HS-27A (cell line): ENCODE results near the gene COP1.

Experiments used
- DNase-seq: peaks from one replicate; pipeline ENCODE4 v3.0.0-alpha.2; 2012; ENCODE audit warnings: low read depth, missing footprints

Gene COP1

GRCh38 chr1:175963740-175964139 is 243.3 kb downstream of the COP1 start:
- DNase-seq, result no peak

- DNase-seq, result no peak
Observed at GRCh38 chr1:175960169-175960568, 246.9 kb downstream of the COP1 start.

- no peak for DNase-seq
Observed at GRCh38 chr1:175951627-175952026, 255.5 kb downstream of the COP1 start.

DNA sequence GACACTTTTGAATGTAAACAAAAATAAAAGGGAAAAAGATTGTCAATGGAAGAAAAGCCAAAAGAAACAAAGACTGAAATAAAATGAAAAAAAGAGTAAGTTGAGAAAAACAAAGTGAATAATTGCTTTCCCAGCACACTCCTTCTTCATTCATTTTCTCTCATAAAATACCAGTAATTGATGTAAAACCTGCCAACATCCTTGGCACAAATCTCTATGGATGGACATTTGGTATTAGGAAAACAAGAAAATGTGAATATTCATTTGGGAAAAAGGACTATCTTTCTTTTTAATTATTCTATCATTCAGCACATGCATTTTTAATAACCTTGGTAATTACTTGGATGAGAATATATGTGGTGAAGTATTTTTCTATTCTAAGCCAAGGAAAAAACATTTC is 259.3 kb downstream of the COP1 start:
- no peak for DNase-seq

DNA sequence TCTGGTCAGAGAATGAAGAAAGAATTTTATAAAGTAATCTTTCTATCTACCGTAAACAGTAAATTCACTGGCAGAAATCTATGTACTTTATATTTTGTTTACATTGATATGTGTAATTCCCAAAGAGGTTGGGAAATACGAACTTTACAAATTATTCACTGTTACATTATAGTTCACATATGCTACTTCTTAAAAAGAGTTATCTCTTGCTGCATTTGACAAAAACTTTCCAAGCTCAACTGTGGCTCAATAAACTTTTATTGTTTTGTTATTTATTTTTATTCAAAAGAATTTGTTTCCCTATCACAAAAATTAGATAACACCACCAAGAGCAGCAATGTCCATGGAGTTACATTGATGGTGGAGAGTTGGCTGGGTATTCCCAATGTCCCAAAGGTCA is 262.5 kb downstream of the COP1 start:
- no peak for DNase-seq

- DNase-seq, result no peak
Observed at GRCh38 chr1:175941164-175941563, 265.9 kb downstream of the COP1 start.

DNA sequence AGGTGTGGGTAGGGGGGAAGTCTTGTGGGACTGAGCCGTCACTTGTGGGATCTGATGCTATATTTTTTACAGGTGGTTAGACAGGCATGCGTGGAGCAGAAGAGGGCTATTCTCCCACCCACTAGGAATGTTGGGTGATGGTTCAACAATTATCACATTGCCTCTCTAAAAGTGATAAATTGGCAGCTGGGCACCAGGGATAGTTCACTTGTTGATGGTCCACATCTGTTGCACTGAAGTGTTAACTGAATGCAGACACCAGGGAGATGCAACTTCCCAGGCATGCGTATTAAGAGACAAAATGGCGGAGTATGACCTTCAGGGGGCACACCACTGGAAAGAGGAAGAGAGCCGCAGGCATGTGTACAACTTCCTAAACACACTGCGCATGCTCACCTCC is 270.4 kb downstream of the COP1 start:
- no peak for DNase-seq

GRCh38 chr1:175935566-175936115 is 271.4 kb downstream of the COP1 start:
- DNase-seq, result no peak

GRCh38 chr1:175935166-175935565 is 271.9 kb downstream of the COP1 start:
- no peak for DNase-seq

DNA sequence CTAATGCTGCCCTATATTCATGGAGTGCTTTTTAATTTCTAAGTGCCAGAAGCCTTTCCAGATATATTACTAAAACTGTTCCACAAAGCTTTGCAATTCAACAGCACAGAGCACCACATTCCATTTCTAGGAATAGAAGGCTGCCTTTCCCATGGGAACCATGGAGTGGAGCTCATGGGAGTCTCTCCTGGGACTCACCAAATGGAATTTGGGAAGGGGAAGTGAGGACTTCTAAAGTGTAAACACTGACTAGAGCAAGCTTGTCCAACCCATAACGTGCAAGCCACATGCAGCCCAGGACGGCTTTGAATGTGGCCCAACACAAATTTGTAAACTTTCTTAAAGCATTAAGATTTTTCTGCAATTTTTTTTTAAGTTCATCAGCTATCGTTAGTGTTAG is 273.3 kb downstream of the COP1 start:
- DNase-seq, result no peak

DNA sequence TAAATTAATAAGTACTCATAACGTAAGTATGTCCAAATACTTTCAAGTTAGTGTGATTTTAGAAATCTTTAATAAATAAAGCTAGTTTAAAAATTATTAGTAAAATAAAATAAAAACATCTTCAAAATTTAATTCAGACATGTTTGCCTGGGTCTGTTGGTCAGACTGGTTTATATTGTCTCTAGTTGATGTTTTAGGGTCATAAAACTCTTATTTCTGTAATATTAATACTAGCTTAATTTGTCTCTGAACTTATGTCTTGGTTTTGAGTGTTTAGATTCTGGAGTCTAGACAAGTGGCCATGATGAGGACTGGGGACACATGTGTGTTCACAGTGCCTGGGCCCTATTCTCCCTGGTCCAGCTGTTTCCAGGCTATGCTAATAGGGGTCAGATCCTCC is 279.1 kb downstream of the COP1 start:
- DNase-seq, result no peak

DNA sequence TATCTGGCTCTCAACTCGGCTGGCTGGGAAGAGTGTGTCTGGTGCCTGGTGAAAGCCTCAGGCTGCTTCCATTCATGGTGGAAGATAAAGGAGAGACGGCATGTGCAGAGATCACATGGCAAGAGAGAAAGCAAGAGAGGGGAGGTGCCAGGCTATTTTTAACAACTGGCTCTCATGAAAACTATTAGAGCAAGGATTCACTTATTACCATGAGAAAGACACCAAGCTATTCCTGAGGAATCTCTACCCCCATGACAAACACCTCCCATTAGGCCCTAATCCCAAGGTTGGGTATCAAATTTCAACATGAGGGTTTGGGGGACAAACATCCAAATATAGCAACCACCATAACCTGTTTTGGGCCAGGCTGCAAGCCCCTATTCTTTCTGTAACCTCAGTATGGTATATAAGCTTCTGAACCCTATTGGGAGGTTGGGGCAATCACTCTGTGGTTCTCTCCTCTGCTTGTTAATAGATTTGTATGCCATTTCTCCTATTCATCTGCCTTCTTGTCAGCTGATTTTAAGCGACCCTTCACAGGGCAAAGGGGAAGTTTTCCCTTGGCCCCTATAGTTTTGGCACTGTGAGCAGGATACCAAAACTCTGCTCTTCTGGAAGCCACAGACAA is 284.7 kb downstream of the COP1 start:
- no peak for DNase-seq

DNA sequence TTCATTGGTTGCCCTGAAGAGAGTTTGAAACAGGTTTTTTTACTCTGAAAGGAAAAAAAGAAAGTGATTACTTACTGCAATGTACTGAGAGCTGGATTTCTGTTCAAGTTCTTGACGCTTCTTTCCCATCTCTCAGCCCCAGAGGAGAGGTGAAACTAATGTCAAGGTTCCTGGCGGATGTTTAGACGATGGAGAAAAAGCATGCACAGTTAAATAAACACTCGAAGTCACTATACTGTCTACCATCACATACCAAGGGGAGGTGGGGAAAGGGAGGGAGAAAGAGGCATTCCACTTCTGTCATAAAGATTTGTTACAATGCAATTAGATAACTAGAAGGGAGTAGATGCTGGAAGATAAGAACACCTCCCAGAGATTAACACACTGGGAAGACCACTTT is 286.7 kb downstream of the COP1 start:
- DNase-seq, result no peak

DNA sequence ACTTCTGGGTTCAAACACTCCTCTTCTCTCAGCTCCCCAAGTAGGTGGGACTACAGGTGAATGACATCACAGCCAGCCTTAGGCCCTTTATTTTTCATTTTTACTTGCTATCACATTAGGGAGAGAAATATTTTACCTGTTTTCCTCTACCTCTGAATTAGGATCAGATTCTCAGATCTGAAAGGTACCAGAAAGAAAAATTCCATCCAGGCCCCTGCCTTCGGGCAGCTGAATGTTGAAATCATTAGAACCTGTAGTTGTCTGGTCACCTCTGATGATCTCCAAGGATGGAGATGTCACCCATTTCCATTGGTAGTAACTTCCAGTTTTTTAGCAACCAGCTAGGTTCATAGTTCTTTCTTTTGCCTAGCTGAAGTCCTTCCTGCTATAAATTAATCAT is 288.1 kb downstream of the COP1 start:
- DNase-seq, result no peak

GRCh38 chr1:175918364-175918801 is 288.7 kb downstream of the COP1 start:
- no peak for DNase-seq

DNA sequence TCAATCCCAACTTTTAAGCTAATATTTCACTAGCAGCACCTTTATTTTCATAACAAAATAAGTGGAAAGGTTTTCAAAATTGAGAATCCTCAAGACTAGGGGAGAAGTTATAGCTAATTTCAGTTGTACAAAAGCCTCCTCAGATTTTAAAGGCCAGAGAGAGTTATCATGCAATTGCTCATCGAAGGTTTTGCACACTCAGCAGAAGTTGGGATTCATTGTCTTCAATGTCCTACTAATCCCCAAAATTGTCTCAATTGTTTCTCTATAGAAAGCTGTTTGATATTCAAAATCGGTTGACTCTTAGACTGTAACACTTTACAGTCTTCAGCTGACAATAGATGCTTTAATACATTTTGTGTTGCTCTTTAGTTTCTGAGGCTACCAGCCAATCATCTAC is 293.0 kb downstream of the COP1 start:
- no peak for DNase-seq

GRCh38 chr1:175911138-175911537 is 295.9 kb downstream of the COP1 start:
- no peak for DNase-seq

DNA sequence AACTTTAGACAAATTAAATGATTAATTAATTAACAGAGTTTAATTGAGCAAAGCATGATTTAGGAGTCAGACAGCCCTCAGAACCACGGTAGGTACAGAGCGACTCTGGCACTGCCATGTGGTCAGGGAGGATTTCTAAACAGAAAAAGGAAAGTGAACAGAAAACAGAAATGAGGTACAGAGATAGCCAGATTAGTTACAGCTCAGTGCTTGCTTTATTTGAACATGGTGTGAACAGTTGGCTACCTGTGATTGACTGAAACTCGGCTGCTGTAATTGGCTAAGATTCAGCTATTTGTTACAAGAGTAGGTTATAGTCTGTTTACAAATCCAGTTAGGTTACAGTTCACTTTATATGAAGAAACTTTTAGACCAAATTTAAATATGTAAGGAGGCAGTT is 300.7 kb downstream of the COP1 start:
- DNase-seq, result no peak

DNA sequence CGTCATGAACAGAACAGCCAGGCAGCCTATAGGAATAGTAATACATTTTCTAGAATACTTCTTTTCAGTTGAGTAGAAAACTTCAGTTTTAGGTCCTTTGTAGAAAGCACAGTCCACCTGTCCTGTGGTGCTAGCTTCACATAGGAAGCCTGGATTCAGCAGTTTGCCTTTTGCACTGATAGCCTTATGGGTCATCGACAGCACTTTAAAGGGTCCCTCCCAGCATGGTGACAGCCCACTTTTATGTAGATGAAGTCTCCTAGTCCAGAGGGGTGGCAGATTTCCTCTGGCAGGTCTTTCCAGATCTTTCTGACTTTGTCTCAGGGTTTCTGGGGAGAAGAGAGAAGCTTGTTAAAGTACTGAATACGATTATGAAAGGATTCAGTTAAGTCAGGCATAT is 302.3 kb downstream of the COP1 start:
- DNase-seq, result no peak

DNA sequence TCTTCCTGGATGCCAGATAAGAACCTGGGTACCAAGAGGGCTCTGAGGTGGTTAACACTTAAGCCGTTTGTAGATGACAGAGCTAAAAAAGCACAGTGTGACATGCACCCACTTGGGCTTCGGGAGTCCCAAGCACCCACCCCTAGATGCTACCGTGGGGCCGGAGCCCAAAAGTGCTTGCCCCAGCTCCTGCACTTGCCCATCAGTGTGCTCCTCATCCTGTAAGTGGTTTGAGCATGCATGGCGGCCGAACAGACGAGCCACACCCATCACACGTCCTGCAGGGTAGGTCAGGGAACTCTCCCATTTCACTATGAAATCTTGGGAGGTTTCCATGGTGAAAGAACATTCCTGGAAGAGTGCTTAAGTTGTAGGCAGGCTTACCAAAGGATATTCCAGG is 304.8 kb downstream of the COP1 start:
- DNase-seq, result no peak

DNA sequence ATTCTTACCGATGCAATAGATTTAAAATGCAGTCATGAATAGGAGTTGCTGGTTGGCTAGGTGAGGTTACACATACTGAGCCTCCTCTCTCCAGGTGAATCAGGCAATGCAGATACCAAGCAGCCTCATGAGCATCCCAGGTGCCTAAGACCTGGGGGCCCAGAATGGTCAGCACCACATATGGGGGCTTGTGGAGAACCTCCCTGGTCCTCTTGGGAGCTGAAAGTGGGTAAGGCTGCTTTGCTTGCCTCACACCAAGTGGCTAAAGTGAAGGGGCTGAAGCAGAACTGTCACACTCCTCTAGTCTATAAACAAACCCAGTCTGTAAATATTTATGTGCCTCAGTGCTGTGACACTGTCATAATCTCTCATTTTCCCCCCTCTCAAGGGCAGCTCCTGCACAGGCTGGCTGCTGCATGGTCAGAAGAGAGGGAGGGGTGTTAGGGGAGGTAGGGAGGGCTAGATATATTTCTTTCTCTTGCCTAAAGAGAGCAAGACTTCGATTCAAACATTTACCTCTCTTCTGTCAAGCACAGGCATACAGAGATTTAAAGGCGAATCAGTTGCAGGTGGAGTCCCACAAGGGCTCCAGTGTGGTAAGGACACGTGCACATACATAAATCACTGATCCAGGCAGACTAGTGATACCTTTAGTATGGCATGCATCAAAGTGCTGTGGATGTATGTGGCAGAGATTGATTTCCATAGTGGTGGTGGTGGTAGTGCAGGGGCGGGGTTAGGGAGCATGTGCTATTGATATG is 305.8 kb downstream of the COP1 start:
- no peak for DNase-seq

DNA sequence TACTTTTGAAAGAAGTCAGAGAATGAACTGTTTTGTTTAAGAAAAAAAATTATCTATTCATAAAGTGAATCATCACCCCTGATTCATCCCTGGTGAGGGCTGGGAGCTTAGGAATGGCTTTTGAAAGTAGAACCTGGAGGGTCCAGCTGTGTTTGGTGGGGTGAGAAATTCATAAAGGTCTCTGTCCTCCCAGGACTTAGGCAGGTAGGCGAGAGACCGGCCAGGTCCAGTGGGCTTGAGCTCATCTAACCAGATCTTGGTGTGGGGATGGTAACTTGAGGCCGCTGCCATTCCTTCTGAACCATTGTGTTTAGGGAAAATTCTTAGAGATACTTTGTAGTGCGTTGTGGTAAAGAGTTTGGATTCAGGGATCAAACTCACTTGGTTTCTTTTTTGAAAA is 306.9 kb downstream of the COP1 start:
- DNase-seq, result no peak

DNA sequence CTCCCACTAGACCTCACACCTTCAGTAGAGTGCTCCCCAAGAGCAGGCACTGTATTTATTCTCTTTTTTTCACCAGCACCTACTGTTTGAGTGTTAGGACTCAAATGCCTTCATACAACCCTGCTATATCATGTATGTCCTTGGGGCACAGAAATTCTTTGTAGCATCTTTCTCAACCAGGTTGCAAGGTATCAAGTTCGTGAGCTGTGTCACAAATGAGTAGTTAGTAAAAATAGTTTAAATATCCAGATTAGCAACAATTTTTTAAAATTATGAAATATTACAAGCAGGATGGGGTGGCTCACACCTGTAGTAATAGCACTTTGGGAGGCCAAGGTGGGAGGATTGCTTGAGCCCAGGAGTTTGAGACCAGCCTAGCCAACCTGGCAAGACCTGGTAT is 311.1 kb downstream of the COP1 start:
- no peak for DNase-seq
